Measurements from ENCODE around the gene IKZF4.
A peak's percentile ranks its signal among the peaks of the same experiment; 100 is the strongest.

Gene IKZF4

GRCh38 chr12:56080556-56081138 is 59.8 kb downstream of the IKZF4 start:
- Histone ChIP-seq H3K27me3 (replicated peaks; ENCODE audit: control insufficient read depth, insufficient read depth, low read length, poor library complexity, severe bottlenecking) (no peaks in the 10 kb centered on the region), H3K36me3 (ENCODE audit: control insufficient read depth, insufficient read depth, low read length) (no peaks in the 10 kb centered on the region), H3K4me1 (ENCODE audit: control insufficient read depth, insufficient read depth, low read length, poor library complexity, severe bottlenecking) (peaks cover 17% of the 10 kb centered on the region), H3K27ac (ENCODE audit: insufficient read depth, low read length, poor library complexity, severe bottlenecking) (peak overlapping the region; percentile 22), H3K4me3 (ENCODE audit: insufficient read depth, low read depth, low read length, poor library complexity, severe bottlenecking) (peak overlapping the region; percentile 66), H3K9me3 (ENCODE audit: control insufficient read depth, low read length) (no peaks in the 10 kb centered on the region)
- no peak for DNase-seq

- Histone ChIP-seq H3K9me3 (ENCODE audit: control insufficient read depth, low read length) (no peaks in the 10 kb centered on the region), H3K27ac (ENCODE audit: insufficient read depth, low read length, poor library complexity, severe bottlenecking) (no peak overlapping the region), H3K27me3 (replicated peaks; ENCODE audit: control insufficient read depth, insufficient read depth, low read length, poor library complexity, severe bottlenecking) (no peaks in the 10 kb centered on the region), H3K36me3 (ENCODE audit: control insufficient read depth, insufficient read depth, low read length) (no peaks in the 10 kb centered on the region), H3K4me1 (ENCODE audit: control insufficient read depth, insufficient read depth, low read length, poor library complexity, severe bottlenecking) (peaks cover 17% of the 10 kb centered on the region), H3K4me3 (ENCODE audit: insufficient read depth, low read depth, low read length, poor library complexity, severe bottlenecking) (no peak overlapping the region)
- no peak for DNase-seq
These were observed 60.8 kb downstream of the IKZF4 start for GRCh38 chr12:56081393-56082347.

GRCh38 chr12:56082382-56082781 is 61.5 kb downstream of the IKZF4 start:
- Histone ChIP-seq H3K4me3 (ENCODE audit: insufficient read depth, low read depth, low read length, poor library complexity, severe bottlenecking) (no peak overlapping the region), H3K4me1 (ENCODE audit: control insufficient read depth, insufficient read depth, low read length, poor library complexity, severe bottlenecking) (peaks cover 17% of the 10 kb centered on the region), H3K9me3 (ENCODE audit: control insufficient read depth, low read length) (no peaks in the 10 kb centered on the region), H3K27me3 (replicated peaks; ENCODE audit: control insufficient read depth, insufficient read depth, low read length, poor library complexity, severe bottlenecking) (no peaks in the 10 kb centered on the region), H3K36me3 (ENCODE audit: control insufficient read depth, insufficient read depth, low read length) (no peaks in the 10 kb centered on the region), H3K27ac (ENCODE audit: insufficient read depth, low read length, poor library complexity, severe bottlenecking) (no peak overlapping the region)
- no peak for DNase-seq

GRCh38 chr12:56082967-56083366 is 62.1 kb downstream of the IKZF4 start:
- no peak overlapping the region for H3K27ac ChIP-seq (ENCODE audit: insufficient read depth, low read length, poor library complexity, severe bottlenecking)
- no peaks in the 10 kb centered on the region for H3K36me3 ChIP-seq (ENCODE audit: control insufficient read depth, insufficient read depth, low read length)
- no peaks in the 10 kb centered on the region for H3K9me3 ChIP-seq (ENCODE audit: control insufficient read depth, low read length)
- H3K4me1 ChIP-seq (ENCODE audit: control insufficient read depth, insufficient read depth, low read length, poor library complexity, severe bottlenecking), result peaks cover 17% of the 10 kb centered on the region
- no peak overlapping the region for H3K4me3 ChIP-seq (ENCODE audit: insufficient read depth, low read depth, low read length, poor library complexity, severe bottlenecking)
- DNase-seq, result no peak
- H3K27me3 ChIP-seq (replicated peaks; ENCODE audit: control insufficient read depth, insufficient read depth, low read length, poor library complexity, severe bottlenecking), result no peaks in the 10 kb centered on the region

- no peaks in the 10 kb centered on the region for H3K9me3 ChIP-seq (ENCODE audit: control insufficient read depth, low read length)
- no peak for DNase-seq
- peaks cover 9% of the 10 kb centered on the region for H3K4me1 ChIP-seq (ENCODE audit: control insufficient read depth, insufficient read depth, low read length, poor library complexity, severe bottlenecking)
- no peak overlapping the region for H3K27ac ChIP-seq (ENCODE audit: insufficient read depth, low read length, poor library complexity, severe bottlenecking)
- no peak overlapping the region for H3K4me3 ChIP-seq (ENCODE audit: insufficient read depth, low read depth, low read length, poor library complexity, severe bottlenecking)
- H3K27me3 ChIP-seq (replicated peaks; ENCODE audit: control insufficient read depth, insufficient read depth, low read length, poor library complexity, severe bottlenecking), result no peaks in the 10 kb centered on the region
- no peaks in the 10 kb centered on the region for H3K36me3 ChIP-seq (ENCODE audit: control insufficient read depth, insufficient read depth, low read length)
These were observed 64.2 kb downstream of the IKZF4 start for GRCh38 chr12:56084958-56085543.

- H3K4me3 ChIP-seq (ENCODE audit: insufficient read depth, low read depth, low read length, poor library complexity, severe bottlenecking), result no peak overlapping the region
- H3K9me3 ChIP-seq (ENCODE audit: control insufficient read depth, low read length), result no peaks in the 10 kb centered on the region
- no peaks in the 10 kb centered on the region for H3K27me3 ChIP-seq (replicated peaks; ENCODE audit: control insufficient read depth, insufficient read depth, low read length, poor library complexity, severe bottlenecking)
- no peak overlapping the region for H3K27ac ChIP-seq (ENCODE audit: insufficient read depth, low read length, poor library complexity, severe bottlenecking)
- H3K36me3 ChIP-seq (ENCODE audit: control insufficient read depth, insufficient read depth, low read length), result no peaks in the 10 kb centered on the region
- DNase-seq, result no peak
- H3K4me1 ChIP-seq (ENCODE audit: control insufficient read depth, insufficient read depth, low read length, poor library complexity, severe bottlenecking), result no peaks in the 10 kb centered on the region
These were observed 65.3 kb downstream of the IKZF4 start for GRCh38 chr12:56086096-56086495.

GRCh38 chr12:56086608-56087007 is 65.8 kb downstream of the IKZF4 start:
- H3K27me3 ChIP-seq (replicated peaks; ENCODE audit: control insufficient read depth, insufficient read depth, low read length, poor library complexity, severe bottlenecking), result no peaks in the 10 kb centered on the region
- DNase-seq, result no peak
- no peaks in the 10 kb centered on the region for H3K36me3 ChIP-seq (ENCODE audit: control insufficient read depth, insufficient read depth, low read length)
- H3K9me3 ChIP-seq (ENCODE audit: control insufficient read depth, low read length), result no peaks in the 10 kb centered on the region
- H3K4me1 ChIP-seq (ENCODE audit: control insufficient read depth, insufficient read depth, low read length, poor library complexity, severe bottlenecking), result no peaks in the 10 kb centered on the region
- no peak overlapping the region for H3K4me3 ChIP-seq (ENCODE audit: insufficient read depth, low read depth, low read length, poor library complexity, severe bottlenecking)
- H3K27ac ChIP-seq (ENCODE audit: insufficient read depth, low read length, poor library complexity, severe bottlenecking), result no peak overlapping the region

GRCh38 chr12:56087220-56087619 is 66.4 kb downstream of the IKZF4 start:
- Histone ChIP-seq H3K36me3 (ENCODE audit: control insufficient read depth, insufficient read depth, low read length) (no peaks in the 10 kb centered on the region), H3K27me3 (replicated peaks; ENCODE audit: control insufficient read depth, insufficient read depth, low read length, poor library complexity, severe bottlenecking) (no peaks in the 10 kb centered on the region), H3K4me3 (ENCODE audit: insufficient read depth, low read depth, low read length, poor library complexity, severe bottlenecking) (no peak overlapping the region), H3K9me3 (ENCODE audit: control insufficient read depth, low read length) (no peaks in the 10 kb centered on the region), H3K4me1 (ENCODE audit: control insufficient read depth, insufficient read depth, low read length, poor library complexity, severe bottlenecking) (no peaks in the 10 kb centered on the region), H3K27ac (ENCODE audit: insufficient read depth, low read length, poor library complexity, severe bottlenecking) (no peak overlapping the region)
- DNase-seq, result no peak

All from effector memory CD4-positive, alpha-beta T cell (primary cell).